ENCODE results near the gene MSMP.

DNA sequence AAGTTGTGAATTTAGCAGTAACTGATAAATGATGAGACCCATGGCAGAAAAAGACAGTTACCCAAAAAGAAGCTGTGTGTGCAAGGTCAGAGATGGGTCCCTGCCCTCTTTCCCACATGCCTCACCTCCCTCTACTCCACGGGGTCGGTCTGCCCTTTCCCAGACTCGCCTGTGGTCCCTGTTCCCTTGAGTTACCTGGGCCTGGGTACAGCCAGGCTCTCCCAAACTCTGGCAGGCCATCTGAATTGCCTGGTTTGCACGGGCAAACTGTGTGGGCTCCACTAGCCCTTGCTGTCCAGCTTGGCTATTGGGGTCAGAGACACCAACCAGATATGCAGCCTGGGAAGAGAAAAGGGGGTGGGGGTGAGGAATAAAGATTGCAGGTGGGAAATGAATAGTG lies 45.9 kb downstream of the MSMP start:
- no peak for TF ChIP-seq CTCF (IDR thresholded peaks at IDR 0.05; ENCODE audit: poor library complexity)
- TF ChIP-seq EZH2 (IDR thresholded peaks at IDR 0.05; ENCODE audit: borderline replicate concordance): no peak
